Measurements from ENCODE around the gene HIGD1A. TPM values are rescaled to one million over a fixed set of nuclear protein-coding genes. Genes with fewer than 3 reads are reported as not detected.

HIGD1A gene
- polyA plus RNA-seq, 1 donor from 2014 or later: 350 TPM

- Histone ChIP-seq H2AFZ (ENCODE audit: low read depth, low read length) (no peak overlapping the region), H3K9me3 (ENCODE audit: low read length) (no peaks in the 10 kb centered on the region), H3K36me3 (ENCODE audit: insufficient read depth, low read length) (no peaks in the 10 kb centered on the region), H3F3A (ENCODE audit: insufficient read depth, low read length, poor library complexity, severe bottlenecking) (no peaks in the 10 kb centered on the region), H3K79me2 (replicated peaks; ENCODE audit: insufficient read depth, low read length) (no peaks in the 10 kb centered on the region), H3K9ac (ENCODE audit: low read length) (no peak overlapping the region), H3K4me3 (ENCODE audit: low read length) (no peak overlapping the region), H3K4me2 (ENCODE audit: low read length) (no peak overlapping the region), H3K9me2 (ENCODE audit: insufficient read depth, low read length) (no peaks in the 10 kb centered on the region), H4K20me1 (ENCODE audit: insufficient read depth) (no peaks in the 10 kb centered on the region), H3K27ac (ENCODE audit: low read length) (no peak overlapping the region), H3K27me3 (ENCODE audit: insufficient read depth, low read depth, low read length) (no peaks in the 10 kb centered on the region)
- TF ChIP-seq TAF1 (IDR thresholded peaks at IDR 0.05; ENCODE audit: low read depth) (no peak), REST (IDR thresholded peaks at IDR 0.05; ENCODE audit: borderline replicate concordance) (no peak), CTCF (IDR thresholded peaks at IDR 0.05; ENCODE audit: poor library complexity, severe bottlenecking) (no peak), MXI1 (conservative IDR thresholded peaks at IDR 0.05; ENCODE audit: poor library complexity, severe bottlenecking) (no peak), POLR2AphosphoS5 (IDR thresholded peaks at IDR 0.05) (no peak)
These were observed 47.0 kb upstream of the HIGD1A start for GRCh38 chr3:42851228-42851834.

- Histone ChIP-seq H3K79me2 (replicated peaks; ENCODE audit: insufficient read depth, low read length) (no peaks in the 10 kb centered on the region), H3K27me3 (ENCODE audit: insufficient read depth, low read depth, low read length) (no peaks in the 10 kb centered on the region), H3K9me2 (ENCODE audit: insufficient read depth, low read length) (no peaks in the 10 kb centered on the region), H3K9me3 (ENCODE audit: low read length) (no peaks in the 10 kb centered on the region), H3K9ac (ENCODE audit: low read length) (no peak overlapping the region), H3F3A (ENCODE audit: insufficient read depth, low read length, poor library complexity, severe bottlenecking) (no peaks in the 10 kb centered on the region), H3K4me3 (ENCODE audit: low read length) (no peak overlapping the region), H3K36me3 (ENCODE audit: insufficient read depth, low read length) (no peaks in the 10 kb centered on the region), H3K27ac (ENCODE audit: low read length) (no peak overlapping the region), H4K20me1 (ENCODE audit: insufficient read depth) (no peaks in the 10 kb centered on the region), H3K4me2 (ENCODE audit: low read length) (no peak overlapping the region), H2AFZ (ENCODE audit: low read depth, low read length) (no peak overlapping the region)
- TF ChIP-seq RAD21 (conservative IDR thresholded peaks at IDR 0.05) (no peak), POLR2AphosphoS5 (IDR thresholded peaks at IDR 0.05) (no peak), EP300 (conservative IDR thresholded peaks at IDR 0.05; ENCODE audit: poor library complexity, severe bottlenecking) (no peak), EZH2 (IDR thresholded peaks at IDR 0.05; ENCODE audit: borderline replicate concordance, insufficient read depth, low read length, poor library complexity, severe bottlenecking) (no peak), REST (IDR thresholded peaks at IDR 0.05; ENCODE audit: borderline replicate concordance) (no peak), CTCF (IDR thresholded peaks at IDR 0.05; ENCODE audit: poor library complexity, severe bottlenecking) (no peak), SMC3 (conservative IDR thresholded peaks at IDR 0.05; ENCODE audit: poor library complexity) (no peak), TAF1 (IDR thresholded peaks at IDR 0.05; ENCODE audit: low read depth) (no peak), MXI1 (conservative IDR thresholded peaks at IDR 0.05; ENCODE audit: poor library complexity, severe bottlenecking) (no peak)
These were observed 46.0 kb upstream of the HIGD1A start for GRCh38 chr3:42850263-42850662.

Measured in neural cell (in vitro differentiated cells).